ENCODE data around the gene TMEM239.
A peak's percentile ranks its signal among the peaks of the same experiment; 100 is the strongest.

The TMEM239 gene

GRCh38 chr20:2798095-2798805 is 17.9 kb upstream of the TMEM239 start:
- TF ChIP-seq CTCF (IDR thresholded peaks at IDR 0.05; ENCODE audit: insufficient read depth, low read length, poor library complexity, severe bottlenecking) = no peak
- DNase-seq (ENCODE audit: extremely low read depth, insufficient read length) = no peak
- H3K36me3 ChIP-seq (ENCODE audit: control insufficient read depth, insufficient read depth, low read length) = no peaks in the 10 kb centered on the region
- H3K27me3 ChIP-seq (replicated peaks; ENCODE audit: control insufficient read depth, insufficient read depth, low read length) = peaks cover 3% of the 10 kb centered on the region
- H3K4me3 ChIP-seq (replicated peaks; ENCODE audit: low read depth, low read length) = no peak overlapping the region

GRCh38 chr20:2798814-2799213 is 17.4 kb upstream of the TMEM239 start:
- no peak overlapping the region for H3K4me3 ChIP-seq (replicated peaks; ENCODE audit: low read depth, low read length)
- no peak for TF ChIP-seq CTCF (IDR thresholded peaks at IDR 0.05; ENCODE audit: insufficient read depth, low read length, poor library complexity, severe bottlenecking)
- no peak for DNase-seq (ENCODE audit: extremely low read depth, insufficient read length)
- peaks cover 3% of the 10 kb centered on the region for H3K27me3 ChIP-seq (replicated peaks; ENCODE audit: control insufficient read depth, insufficient read depth, low read length)
- H3K36me3 ChIP-seq (ENCODE audit: control insufficient read depth, insufficient read depth, low read length) = no peaks in the 10 kb centered on the region

- no peak for TF ChIP-seq CTCF (IDR thresholded peaks at IDR 0.05; ENCODE audit: insufficient read depth, low read length, poor library complexity, severe bottlenecking)
- H3K36me3 ChIP-seq (ENCODE audit: control insufficient read depth, insufficient read depth, low read length) = no peaks in the 10 kb centered on the region
- no peak for DNase-seq (ENCODE audit: extremely low read depth, insufficient read length)
- H3K4me3 ChIP-seq (replicated peaks; ENCODE audit: low read depth, low read length) = no peak overlapping the region
- peaks cover 3% of the 10 kb centered on the region for H3K27me3 ChIP-seq (replicated peaks; ENCODE audit: control insufficient read depth, insufficient read depth, low read length)
These were observed 16.9 kb upstream of the TMEM239 start for GRCh38 chr20:2799271-2799670.

GRCh38 chr20:2799688-2800520 is 16.3 kb upstream of the TMEM239 start:
- no peaks in the 10 kb centered on the region for H3K36me3 ChIP-seq (ENCODE audit: control insufficient read depth, insufficient read depth, low read length)
- TF ChIP-seq CTCF (IDR thresholded peaks at IDR 0.05; ENCODE audit: insufficient read depth, low read length, poor library complexity, severe bottlenecking) = no peak
- peaks cover 3% of the 10 kb centered on the region for H3K27me3 ChIP-seq (replicated peaks; ENCODE audit: control insufficient read depth, insufficient read depth, low read length)
- DNase-seq (ENCODE audit: extremely low read depth, insufficient read length) = no peak
- peak overlapping the region; percentile 51 for H3K4me3 ChIP-seq (replicated peaks; ENCODE audit: low read depth, low read length)

- Histone ChIP-seq H3K27me3 (replicated peaks; ENCODE audit: control insufficient read depth, insufficient read depth, low read length) (peaks cover 3% of the 10 kb centered on the region), H3K36me3 (ENCODE audit: control insufficient read depth, insufficient read depth, low read length) (no peaks in the 10 kb centered on the region), H3K4me3 (replicated peaks; ENCODE audit: low read depth, low read length) (peak within 1 kb of the TSS; percentile 51)
- peak; percentile 5 for TF ChIP-seq CTCF (IDR thresholded peaks at IDR 0.05; ENCODE audit: insufficient read depth, low read length, poor library complexity, severe bottlenecking)
- DNase-seq (ENCODE audit: extremely low read depth, insufficient read length) = peak; percentile 54
These were observed 15.5 kb upstream of the TMEM239 start, which contains the start of gene CPXM1 for GRCh38 chr20:2800521-2801285. Gene CPXM1 (minus strand): TSS chr20:2800627. CDS start chr20:2800572, 55 bp downstream.
